SK-MEL-5 (cell line): ENCODE results near the gene FAM210B. TPM values are rescaled to one million over a fixed set of nuclear protein-coding genes. Genes with fewer than 3 reads are reported as not detected.
"Not testable (repeated sequence)": the region's sequence is repeated elsewhere in the genome, so short reads cannot be mapped to it uniquely, and the experiment has no call there.

ENCODE experiments used
- DNase-seq: peaks from one replicate; pipeline ENCODE4 v3.0.0-alpha.2; 2016; ENCODE audit warnings: low read depth, low spot score
- in situ Hi-C: cut with HindIII; loops from 2 replicates; pipeline ENCODE4 v1.10.0; 2016; ENCODE audit warnings: low sequenced_read_pairs, high pct_unique_total_duplicates, low pct_unique_long_range_greater_than_20kb
- total RNA-seq: library from RNA; depleted of rRNA; stranded (reverse); fragments of >200 nt; shearing (Covaris generic); gene quantifications from 2 replicates; pipeline ENCODE4 v1.2.3, GENCODE V29; 2014

FAM210B gene
- total RNA-seq, 1 experiment from 2014 or later = 201 TPM

DNA sequence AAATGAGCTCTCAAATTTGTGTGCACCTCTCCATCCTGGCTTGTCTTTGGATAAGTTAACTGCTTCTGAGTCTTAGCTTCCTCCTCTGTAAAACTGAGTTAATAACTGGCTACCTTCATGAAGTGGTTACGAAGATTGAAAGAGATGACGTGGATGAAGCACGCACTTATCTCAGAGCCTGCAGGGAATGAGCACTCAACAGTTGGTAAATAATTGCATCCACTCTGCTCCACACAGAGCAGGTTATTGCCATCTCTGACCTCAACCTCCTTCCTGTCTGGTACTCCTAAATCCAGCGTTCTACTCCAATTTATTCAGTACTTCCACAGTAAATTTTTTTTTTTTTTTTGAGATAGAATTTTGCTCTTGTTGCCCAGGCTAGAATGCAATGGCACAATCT, 26.4 kb downstream of the FAM210B start:
- in situ Hi-C loops = no loop called here
- no peak for DNase-seq

DNA sequence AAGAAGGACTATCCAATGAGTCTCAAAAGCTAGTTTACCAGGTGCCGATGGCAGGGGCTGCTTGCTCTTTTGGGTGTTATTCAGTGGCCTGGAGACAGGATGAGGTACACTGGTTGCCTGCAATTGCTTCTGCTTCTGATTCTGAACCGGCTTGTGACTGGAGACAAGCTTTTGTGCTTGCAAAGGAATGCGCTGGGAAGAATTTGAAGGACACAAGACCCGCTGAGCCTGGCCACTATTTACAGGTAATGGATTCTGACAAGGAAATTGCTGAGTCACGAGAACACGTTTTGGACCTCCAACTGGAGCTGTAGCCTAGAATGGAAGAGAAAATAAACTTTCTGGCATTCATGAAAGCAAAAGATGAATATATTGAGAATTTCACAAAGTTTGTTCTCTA, 27.4 kb downstream of the FAM210B start:
- in situ Hi-C loops = no loop called here
- no peak for DNase-seq

DNA sequence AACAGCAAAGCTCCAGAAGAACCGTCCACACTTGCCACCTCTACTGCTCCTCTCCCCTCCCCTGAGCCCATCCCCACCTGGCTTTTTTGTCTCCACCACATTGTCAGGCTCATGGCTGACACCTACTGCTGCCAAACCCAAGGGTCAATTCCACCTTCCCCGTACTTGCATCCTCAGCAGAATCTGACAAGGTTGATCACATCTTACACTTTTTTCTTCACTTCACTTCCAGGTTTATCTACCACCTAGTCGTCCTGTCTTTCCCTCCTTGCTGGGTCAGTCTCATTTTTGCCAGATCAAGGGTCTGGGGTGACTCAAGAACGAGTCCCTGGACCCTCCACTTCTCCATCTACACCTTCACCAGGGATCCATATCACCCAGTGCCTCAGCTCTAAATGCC, 30.1 kb downstream of the FAM210B start:
- no peak for DNase-seq
- in situ Hi-C loops = no loop called here

DNA sequence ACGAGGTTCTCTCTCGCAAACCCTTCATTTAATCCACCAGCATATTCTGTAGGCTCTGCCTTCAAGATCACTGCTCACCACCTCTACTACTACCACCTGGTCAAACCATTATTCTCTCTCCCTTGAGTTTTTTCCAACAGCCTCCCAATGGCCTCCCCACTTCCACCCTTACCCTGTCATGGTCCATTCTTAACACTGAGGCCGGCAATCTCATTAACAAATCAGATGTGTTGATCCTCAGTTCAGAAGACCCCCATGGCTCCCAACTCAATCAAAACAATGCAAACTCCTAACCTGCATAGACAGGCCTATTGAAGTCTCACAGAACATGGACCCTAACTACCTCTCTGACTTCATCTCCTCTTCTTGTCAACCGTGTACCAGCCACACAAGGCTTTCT, 31.0 kb downstream of the FAM210B start:
- DNase-seq = no peak
- in situ Hi-C loops = no loop called here

DNA sequence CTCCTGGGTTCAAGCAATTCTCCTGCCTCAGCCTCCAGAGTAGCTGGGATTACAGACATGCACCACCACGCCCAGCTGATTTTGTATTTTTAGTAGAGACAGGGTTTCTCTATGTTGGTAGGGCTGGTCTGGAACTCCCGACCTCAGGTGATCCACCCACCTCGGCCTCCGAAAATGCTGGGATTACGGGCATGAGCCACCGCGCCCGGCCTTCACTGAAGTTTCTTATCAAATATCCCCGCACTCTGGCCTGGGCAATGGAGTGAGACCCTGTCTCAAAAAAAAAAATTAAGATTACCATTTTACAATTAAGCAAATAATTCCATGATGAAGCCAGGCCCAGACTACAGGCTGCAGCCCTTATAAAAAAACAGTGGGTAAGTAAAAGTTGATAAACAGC, 31.6 kb downstream of the FAM210B start:
- DNase-seq, in situ Hi-C loops: not testable (repeated sequence)

DNA sequence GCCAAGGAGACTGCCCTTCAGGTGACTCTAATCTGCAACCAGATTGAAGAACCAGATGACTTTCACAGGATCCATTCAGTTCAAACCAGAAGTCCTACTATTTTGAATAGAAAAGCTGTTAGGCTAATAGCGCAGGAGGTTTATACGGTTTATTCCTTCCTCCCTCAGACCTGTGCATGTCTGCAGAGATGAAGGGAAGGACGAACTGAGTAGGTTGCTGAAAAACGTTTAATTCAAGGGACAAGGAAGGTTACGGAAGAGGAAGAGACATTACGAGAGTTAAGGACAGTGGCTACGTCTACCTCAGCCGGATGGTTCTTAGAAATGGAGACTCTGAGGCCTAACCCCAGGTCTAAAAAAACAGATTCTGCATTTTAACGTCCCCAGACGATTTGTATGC, 32.3 kb downstream of the FAM210B start:
- in situ Hi-C loops = no loop called here
- DNase-seq = no peak

DNA sequence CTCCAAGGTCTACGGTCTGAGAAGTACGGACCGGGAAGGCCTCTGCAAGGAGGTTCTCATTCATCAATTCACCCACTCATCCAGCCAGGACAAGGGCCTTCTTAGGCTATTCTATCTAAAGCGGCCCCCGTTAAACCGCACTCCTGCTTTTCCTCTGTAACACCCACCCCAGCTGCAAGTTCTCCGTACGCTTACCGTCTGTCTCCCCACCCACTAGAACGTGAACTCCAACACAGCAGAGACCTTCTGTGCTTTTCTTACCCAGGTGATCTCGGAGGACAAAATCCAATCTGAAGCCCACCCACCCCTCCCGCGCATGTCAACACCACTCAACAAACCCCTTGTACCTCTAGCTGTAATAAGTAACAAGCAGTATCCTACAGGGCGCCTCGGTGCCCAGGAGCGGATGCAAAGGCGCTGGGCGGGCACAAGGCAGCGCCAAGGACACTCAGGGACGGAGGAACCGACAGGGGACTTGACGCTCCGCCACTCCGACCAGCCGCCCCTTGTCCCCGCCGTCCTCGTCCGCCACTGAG, 32.9 kb downstream of the FAM210B start:
- DNase-seq = no peak
- in situ Hi-C loops = no loop called here

DNA sequence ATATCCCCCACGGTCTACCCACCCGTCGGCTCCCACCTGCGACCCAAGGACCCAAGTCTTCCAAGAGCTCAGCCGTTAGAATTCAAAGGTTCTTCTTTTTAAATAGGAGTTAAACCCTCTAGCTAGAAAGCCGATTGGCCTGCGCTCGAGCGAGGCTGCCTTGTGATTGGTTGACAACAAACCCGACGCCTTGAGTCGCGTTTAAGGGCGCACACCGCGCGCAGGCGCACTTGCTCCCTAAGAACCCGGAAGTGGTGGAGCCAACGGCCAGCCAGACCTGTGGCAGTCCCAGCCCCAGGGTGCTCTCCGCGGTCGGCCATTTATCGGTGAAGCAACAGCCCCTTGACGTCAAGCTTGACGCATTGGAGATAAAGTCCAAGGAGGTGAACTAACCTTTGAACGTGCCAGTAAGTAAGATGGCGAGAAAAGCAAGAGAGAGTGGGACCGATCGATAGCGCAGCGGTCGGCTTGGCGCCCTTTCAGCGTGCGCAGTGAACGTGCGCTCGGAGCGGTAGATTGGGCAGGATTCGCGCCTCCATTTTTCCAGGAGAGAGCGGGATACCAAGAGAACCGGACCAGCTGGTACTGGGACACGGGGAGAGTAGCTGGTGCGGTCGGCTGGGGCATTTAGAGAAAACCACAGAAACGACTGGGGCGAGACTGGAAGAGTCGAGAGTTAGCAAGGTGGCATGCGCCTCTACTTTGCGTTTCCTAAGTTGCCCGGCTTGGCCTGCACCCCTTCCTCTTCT, 33.5 kb downstream of the FAM210B start, which contains the start of the genes AURKA and CSTF1:
AURKA (minus strand) TSS at position 84 of the 749 bp plus-strand sequence. CDS start 4,018 bp downstream, outside the sequence.
CSTF1 (plus strand) TSS at position 514 of the 749 bp plus-strand sequence. CDS start 2,908 bp downstream, outside the sequence.
- in situ Hi-C loops = no loop called here
- DNase-seq = peak; percentile 100

DNA sequence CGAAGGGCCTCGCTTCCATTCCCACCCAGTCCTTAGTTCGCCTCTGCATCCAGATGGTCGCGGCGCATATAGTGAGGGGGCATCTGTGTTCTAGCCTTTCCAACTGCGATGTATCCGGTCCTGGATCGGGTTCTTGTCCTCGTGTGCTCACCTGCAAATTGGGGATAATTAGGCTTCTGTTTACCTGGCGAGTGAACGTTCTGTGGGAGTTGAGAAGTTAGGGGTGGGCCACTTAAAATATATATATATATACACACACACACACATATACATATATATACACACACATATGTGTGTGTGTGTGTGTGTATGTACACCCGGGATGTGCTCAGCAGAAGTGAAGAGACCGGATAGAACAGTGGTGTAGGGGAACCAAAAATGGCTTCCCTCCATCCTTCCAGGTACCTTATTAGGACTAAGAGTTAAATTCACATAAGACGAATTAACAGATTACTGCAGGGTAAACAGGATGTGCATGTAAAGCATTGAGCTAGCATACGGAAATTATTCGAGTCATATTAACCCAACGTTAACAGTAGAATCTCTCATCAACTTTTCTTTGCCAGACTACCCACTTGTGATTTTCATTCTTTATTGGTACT, 34.2 kb downstream of the FAM210B start:
- DNase-seq = no peak
- in situ Hi-C loops = no loop called here

DNA sequence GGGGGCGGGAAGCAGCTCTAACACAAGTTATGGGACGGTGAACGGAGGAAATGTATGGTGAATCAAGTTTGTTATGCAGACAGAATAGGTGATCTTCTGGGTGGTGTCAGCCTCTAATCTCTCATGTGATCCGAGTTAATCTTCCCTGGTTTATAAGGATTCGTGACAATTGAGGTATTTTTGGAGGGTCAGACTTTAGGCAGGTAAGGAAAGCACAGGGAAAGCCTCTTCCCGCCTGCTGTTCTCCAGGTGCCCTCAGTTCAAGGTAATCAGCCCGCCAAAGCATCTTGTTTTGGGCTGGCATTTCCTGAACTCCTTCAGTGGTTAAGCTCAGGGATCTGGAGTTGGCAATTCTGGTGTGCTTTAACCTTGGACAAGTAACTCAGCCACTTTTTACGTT, 34.9 kb downstream of the FAM210B start:
- in situ Hi-C loops = no loop called here
- no peak for DNase-seq

DNA sequence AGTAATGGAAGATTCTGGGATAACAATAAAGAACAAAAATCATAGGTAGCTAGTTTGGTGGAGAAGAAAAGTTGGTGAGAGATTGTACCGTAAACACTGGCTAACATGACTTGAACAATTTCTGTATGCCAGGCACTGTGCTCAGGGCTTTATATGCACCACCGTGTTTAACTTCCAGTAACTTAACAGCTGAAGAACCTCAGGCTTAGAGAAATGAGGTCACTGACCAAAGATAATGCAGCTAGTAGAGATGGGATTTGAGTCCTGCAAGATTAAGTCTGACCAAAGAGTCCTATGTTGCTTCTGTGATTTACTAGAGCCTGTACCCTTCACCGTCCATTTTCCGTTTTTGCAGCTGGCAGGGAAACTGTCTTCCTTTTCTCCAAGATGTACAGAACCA, 36.4 kb downstream of the FAM210B start:
- in situ Hi-C loops = no loop called here

DNA sequence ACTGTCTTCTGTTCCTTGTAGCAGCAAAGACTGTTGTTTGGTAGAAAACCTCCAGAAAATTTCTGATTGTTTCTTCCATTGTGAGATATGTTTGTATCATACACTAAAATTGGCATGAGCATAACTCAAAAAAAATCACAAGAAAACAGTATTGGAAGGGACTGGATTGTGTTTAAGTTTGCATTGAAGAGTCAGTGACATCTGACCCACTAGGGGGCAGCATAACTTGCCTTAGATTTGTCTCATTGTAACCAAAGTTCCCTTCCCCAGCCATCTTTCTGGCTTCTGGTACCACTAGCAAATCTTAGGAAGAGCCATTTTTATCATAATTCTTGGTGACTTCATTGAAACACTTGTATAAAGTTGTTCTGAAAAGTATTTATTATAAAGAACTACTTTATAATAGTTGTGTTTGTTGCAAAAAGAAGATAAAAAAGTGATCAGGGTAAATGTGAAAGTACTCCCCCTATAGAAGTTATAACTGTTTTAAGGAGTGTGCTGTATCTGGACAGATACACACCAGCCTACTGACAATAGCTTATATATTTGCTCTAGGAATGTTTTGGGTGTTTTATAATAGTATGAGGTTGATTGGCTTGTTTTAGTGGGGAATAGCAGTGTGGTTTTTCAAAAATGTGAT, 41.3 kb downstream of the FAM210B start:
- DNase-seq = peak; percentile 81
- in situ Hi-C loops = no loop called here

More for the DNA sequence above, 36.4 kb downstream of the FAM210B start:
- DNase-seq = no peak

DNA sequence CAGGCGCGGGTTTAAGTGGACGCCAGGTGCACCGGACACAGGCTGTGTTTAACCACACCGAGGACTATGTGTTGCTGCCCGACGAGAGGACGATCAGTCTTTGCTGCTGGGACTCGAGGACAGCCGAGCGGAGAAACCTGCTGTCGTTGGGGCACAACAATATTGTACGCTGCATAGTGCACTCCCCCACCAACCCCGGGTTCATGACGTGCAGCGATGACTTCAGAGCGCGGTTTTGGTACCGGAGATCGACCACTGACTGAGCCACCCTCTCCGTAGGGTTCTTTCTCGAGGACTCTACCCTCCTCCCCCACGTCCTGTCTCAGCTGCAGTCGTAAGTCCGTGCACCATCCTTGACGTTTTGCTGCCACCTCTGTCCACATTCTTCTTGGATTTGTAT, 44.7 kb downstream of the FAM210B start:
- in situ Hi-C loops = no loop called here
- DNase-seq = no peak

DNA sequence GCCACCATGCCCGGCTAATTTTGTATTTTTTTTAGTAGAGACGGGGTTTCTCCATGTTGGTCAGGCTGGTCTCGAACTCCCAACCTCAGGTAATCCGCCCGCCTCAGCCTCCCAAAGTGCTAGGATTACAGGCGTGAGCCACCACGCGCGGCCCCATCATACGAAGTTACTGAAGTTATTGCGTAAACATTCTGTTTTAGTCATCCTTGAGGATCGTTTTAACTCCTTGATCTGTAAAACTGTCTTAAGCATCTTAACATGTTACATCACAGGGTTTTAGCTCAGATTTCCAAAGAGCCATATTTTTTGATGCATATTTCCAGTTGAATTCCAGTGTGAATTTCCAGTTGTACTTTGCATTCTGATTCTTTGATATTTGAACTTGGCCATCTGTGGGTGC, 46.6 kb downstream of the FAM210B start:
- DNase-seq, in situ Hi-C loops: not testable (repeated sequence)

DNA sequence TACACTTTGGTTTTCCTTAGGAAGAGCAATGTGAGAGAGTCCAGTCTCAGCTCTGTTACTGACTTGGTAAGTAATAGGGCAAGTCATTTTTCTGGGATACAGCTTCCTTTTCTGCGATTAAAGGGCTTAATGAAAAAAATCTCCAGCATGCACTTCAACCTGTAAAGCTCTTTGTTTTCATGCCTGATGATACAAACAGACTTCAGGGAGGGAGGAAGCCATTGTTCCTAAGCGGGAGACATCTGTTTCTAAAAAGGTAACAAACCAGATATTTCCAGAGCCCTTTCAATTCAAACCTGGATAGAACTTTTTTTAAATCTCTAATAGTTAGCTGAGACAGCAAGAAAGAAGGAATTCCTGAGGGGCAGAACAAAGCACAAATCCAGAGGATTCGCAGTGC, 48.1 kb downstream of the FAM210B start:
- in situ Hi-C loops = no loop called here
- DNase-seq = no peak

DNA sequence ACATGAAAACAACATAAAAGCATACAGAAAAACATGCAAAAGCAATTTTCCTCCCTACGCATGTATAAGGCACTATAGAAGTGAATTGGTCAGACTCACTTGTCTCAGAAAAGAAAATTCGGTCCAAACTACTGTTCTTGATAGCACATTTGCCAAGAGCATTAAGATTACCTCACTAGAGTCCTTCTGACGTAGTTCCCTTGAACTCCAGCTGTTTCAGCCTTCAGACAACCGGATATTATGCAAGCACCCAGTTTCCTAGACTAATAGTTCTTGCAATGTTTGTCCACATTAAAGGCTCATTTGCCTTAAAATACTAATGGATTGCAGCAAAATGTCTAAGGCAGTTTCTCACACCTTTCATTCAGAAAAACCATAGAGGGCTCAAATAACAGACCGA, 50.7 kb downstream of the FAM210B start:
- DNase-seq = no peak
- in situ Hi-C loops = no loop called here

DNA sequence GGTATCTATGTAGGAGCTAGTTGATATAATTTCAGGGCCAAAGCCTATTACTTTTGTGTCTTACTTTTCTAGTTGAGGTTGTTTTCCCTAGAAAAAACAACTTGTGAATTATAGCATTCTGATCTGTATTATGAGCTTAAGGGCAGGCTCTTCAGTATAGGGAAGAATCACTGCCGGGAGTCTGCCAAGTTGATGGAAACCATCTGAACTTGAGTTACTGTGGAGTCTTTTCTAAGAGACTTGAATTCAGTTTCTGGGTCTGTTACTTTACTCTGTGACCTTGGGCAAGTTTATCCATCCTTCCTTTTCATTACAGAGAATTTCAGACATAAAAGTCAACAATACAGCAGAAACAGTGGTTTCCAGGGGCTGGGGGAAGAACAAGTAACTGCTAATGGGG, 51.2 kb downstream of the FAM210B start:
- DNase-seq = no peak
- in situ Hi-C loops = no loop called here

DNA sequence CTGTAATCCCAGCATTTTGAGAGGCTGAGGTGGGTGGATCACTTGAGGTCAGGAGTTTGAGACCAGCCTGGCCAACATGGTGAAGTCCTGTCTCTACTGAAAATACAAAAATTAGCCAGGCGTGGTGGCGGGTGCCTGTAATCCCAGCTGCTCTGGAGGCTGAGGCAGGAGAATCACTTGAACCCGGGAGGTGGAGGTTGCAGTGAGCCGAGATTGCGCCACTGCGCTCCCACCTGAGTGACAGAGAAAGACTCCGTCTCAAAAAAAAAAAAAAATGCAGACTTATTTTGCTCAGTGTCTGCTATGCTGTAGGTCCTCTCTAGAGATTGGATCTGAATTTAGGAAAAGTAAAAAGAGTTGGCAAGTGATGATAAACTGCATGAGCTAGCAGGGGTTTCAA, 52.5 kb downstream of the FAM210B start:
- in situ Hi-C loops, DNase-seq: not testable (repeated sequence)
